CD4-positive, alpha-beta T cell (primary cell): ENCODE data around the gene COLQ. TPM values are rescaled to one million over a fixed set of nuclear protein-coding genes. Genes with fewer than 3 reads are reported as not detected.

ENCODE experiments used
- ATAC-seq: fragments of 200-7000 bp; cut with Tn5 transposase; one replicate; pipeline ENCODE4 v1.10.0; 2022; ENCODE audit warnings: mild to moderate bottlenecking; ENCODE audit not compliant: poor library complexity
- CTCF ChIA-PET: fragments of 350-600 bp; sonication (Branson Sonifier 250); formaldehyde crosslinking; loops from one replicate; lab custom pipeline; 2021; ENCODE audit warnings: antibody characterized with exemption, inconsistent platforms; lab: Charles Lee
- POLR2A ChIA-PET: fragments of 350-600 bp; sonication (Branson Sonifier 250); formaldehyde crosslinking; loops from one replicate; lab custom pipeline; 2021; ENCODE audit warnings: antibody characterized with exemption, inconsistent platforms; lab: Charles Lee
- DNase-seq, 14 experiments: peaks; one replicate each; pipeline ENCODE4 v3.0.0-alpha.2; 2013 to 2020; ENCODE audit warnings: mixed read lengths in 2 of 14
- H3K27ac ChIP-seq, 2 donors: one replicate each; pipeline versions ENCODE4 v1.5.1 to v1.7.0; 2013; ENCODE audit warnings: low read length in 2 of 2, low read depth in 1 of 2, mild to moderate bottlenecking in 1 of 2
- H3K27me3 ChIP-seq, 2 experiments: 1 replicate in 1 of 2; 2 replicates in 1 of 2; pipeline versions ENCODE4 v1.6.1 to v1.7.0; 2013; ENCODE audit warnings: low read length in 2 of 2, control low read depth in 1 of 2, mild to moderate bottlenecking in 1 of 2, moderate library complexity in 1 of 2; ENCODE audit not compliant: insufficient read depth in 2 of 2, control insufficient read depth in 1 of 2
- H3K36me3 ChIP-seq: one replicate; pipeline ENCODE4 v1.6.1; 2013; ENCODE audit warnings: low read length, control low read depth; ENCODE audit not compliant: insufficient read depth
- H3K4me1 ChIP-seq: one replicate; pipeline ENCODE4 v1.6.1; 2013; ENCODE audit warnings: low read length, control low read depth; ENCODE audit not compliant: insufficient read depth
- H3K4me3 ChIP-seq: one replicate; pipeline ENCODE4 v1.5.1; 2013; ENCODE audit warnings: mild to moderate bottlenecking, low read length, moderate library complexity
- H3K9me3 ChIP-seq, 2 experiments: 1 replicate in 1 of 2; 2 replicates in 1 of 2; pipeline versions ENCODE4 v1.6.1 to v1.7.0; 2013; ENCODE audit warnings: low read length in 2 of 2, mild to moderate bottlenecking in 2 of 2, control low read depth in 1 of 2, moderate library complexity in 1 of 2; ENCODE audit not compliant: control insufficient read depth in 1 of 2, insufficient read depth in 1 of 2
- H3K27ac Mint-ChIP-seq: one replicate; pipeline ENCODE4 v1.8.0; 2020; ENCODE audit warnings: mixed read lengths
- H3K27me3 Mint-ChIP-seq: one replicate; pipeline ENCODE4 v1.8.0; 2021; ENCODE audit warnings: mixed read lengths
- H3K36me3 Mint-ChIP-seq: one replicate; pipeline ENCODE4 v1.8.0; 2021; ENCODE audit warnings: low read depth, mixed read lengths
- H3K4me1 Mint-ChIP-seq: one replicate; pipeline ENCODE4 v1.8.0; 2021; ENCODE audit warnings: low read depth, mixed read lengths
- H3K4me3 Mint-ChIP-seq: one replicate; pipeline ENCODE4 v1.8.0; 2020; ENCODE audit warnings: mild to moderate bottlenecking, mixed read lengths
- H3K9me3 Mint-ChIP-seq: one replicate; pipeline ENCODE4 v1.8.0; 2020; ENCODE audit warnings: mixed read lengths
- intact Hi-C, 2 experiments: fragments of 100-400 bp; cut with DNase I in 1 of 2; cut with micrococcal nuclease in 1 of 2; formaldehyde crosslinking; loops; one replicate each; pipeline versions ENCODE4 v1.15.1 to v1.9.0; 2023 to 2025; cut with DNase I, micrococcal nuclease
- total RNA-seq, 174 experiments: library from RNA in 2 of 174; stranded (reverse) in 2 of 174; gene quantifications; one replicate each; pipeline ENCODE4 v1.2.3 and lab custom pipeline; 2021 to 2026
- TF ChIP-seq, protein P1 (sequence below): fragments of 200-600 bp; IDR thresholded peaks from one replicate; pipeline ENCODE4 v1.8.0; 2022; ENCODE audit warnings: antibody characterized with exemption, mild to moderate bottlenecking

The COLQ gene
- total RNA-seq, 2 experiments from 2014 or later, result 3.5 to 3.7 TPM

DNA sequence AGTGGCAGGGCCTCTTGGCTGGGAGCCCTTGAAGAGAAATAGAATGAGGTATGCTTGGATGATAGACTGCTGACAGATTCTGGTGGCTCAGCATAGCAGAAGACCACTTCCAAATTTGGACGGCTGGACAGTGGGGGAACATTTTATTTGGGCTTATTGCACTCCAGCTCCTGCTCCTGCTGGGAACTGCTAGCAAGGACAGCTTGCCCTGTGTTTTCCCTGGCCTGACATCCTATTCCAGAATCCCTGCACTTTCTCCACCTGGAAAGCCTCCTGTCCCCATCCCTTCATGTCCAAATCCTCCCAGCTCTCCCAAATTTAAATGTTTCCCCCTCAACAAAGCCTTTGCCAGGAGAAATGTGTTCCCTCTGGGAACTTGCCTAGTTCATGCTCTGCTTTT is 9.8 kb upstream of the COLQ start:
- H3K27ac Mint-ChIP-seq, result no peak overlapping the region
- ChIA-PET CTCF (no interaction called here), POLR2A (no interaction called here)
- DNase-seq (no peak), ATAC-seq (no peak)
- Histone ChIP-seq H3K36me3 (no peaks in the 10 kb centered on the region), H3K27me3 (no peaks in the 10 kb centered on the region), H3K27ac (no peak overlapping the region), H3K4me3 (no peak overlapping the region), H3K9me3 (no peaks in the 10 kb centered on the region), H3K4me1 (peaks cover 61% of the 10 kb centered on the region)
- H3K27me3 Mint-ChIP-seq, result no peaks in the 10 kb centered on the region
- TF ChIP-seq, protein P1, sequence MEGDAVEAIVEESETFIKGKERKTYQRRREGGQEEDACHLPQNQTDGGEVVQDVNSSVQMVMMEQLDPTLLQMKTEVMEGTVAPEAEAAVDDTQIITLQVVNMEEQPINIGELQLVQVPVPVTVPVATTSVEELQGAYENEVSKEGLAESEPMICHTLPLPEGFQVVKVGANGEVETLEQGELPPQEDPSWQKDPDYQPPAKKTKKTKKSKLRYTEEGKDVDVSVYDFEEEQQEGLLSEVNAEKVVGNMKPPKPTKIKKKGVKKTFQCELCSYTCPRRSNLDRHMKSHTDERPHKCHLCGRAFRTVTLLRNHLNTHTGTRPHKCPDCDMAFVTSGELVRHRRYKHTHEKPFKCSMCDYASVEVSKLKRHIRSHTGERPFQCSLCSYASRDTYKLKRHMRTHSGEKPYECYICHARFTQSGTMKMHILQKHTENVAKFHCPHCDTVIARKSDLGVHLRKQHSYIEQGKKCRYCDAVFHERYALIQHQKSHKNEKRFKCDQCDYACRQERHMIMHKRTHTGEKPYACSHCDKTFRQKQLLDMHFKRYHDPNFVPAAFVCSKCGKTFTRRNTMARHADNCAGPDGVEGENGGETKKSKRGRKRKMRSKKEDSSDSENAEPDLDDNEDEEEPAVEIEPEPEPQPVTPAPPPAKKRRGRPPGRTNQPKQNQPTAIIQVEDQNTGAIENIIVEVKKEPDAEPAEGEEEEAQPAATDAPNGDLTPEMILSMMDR, result no peak
- intact Hi-C loops, result no loop called here
- no peaks in the 10 kb centered on the region for H3K9me3 Mint-ChIP-seq
- peaks cover 46% of the 10 kb centered on the region for H3K4me1 Mint-ChIP-seq
- no peak overlapping the region for H3K4me3 Mint-ChIP-seq
- no peaks in the 10 kb centered on the region for H3K36me3 Mint-ChIP-seq

DNA sequence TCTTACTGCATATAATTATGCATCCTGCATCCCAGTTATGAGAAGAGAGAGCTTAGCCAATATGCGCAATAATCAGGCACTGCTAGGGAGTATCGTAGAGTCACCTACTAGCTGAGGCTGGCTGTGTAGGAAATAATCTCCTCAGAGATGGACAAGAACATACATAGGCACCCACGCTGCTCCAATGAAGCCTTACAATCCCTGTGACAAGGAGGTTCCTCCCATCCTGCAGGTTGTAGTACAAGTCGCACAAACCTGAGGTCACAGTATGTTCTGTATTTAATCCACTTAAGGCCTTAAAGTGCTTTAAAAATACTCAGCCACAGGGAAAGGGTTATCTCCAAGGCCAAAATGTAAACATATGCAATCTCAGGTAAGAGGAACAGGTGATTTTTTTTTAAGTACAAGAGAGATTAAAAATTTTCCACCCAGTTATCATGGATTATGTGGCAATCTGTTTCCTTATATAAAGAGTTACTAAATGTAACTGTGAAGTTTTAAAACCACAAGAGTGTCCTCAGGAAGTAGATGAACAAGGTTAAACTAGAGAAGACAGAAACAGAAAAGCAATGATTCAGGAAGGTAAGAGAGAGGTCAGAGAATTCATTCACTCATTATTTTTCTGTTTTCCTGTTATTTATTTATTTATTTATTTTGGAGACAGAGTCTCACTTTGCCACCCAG is 7.5 kb upstream of the COLQ start:
- peak overlapping the region in 1 of 2 donors; percentile 3 for H3K27ac ChIP-seq
- no peaks in the 10 kb centered on the region for H3K27me3 ChIP-seq
- no peak overlapping the region for H3K4me3 ChIP-seq
- ChIA-PET CTCF (no interaction called here), POLR2A (no interaction called here)
- DNase-seq (peak in 1 of 14 experiments; percentile 69), ATAC-seq (no peak)
- Mint-ChIP-seq H3K4me3 (peak overlapping the region; percentile 15), H3K27ac (peak overlapping the region; percentile 22), H3K9me3 (no peaks in the 10 kb centered on the region), H3K27me3 (no peaks in the 10 kb centered on the region), H3K36me3 (no peaks in the 10 kb centered on the region), H3K4me1 (peaks cover 31% of the 10 kb centered on the region)
- peaks cover 43% of the 10 kb centered on the region for H3K4me1 ChIP-seq
- no peaks in the 10 kb centered on the region for H3K36me3 ChIP-seq
- H3K9me3 ChIP-seq, result peaks cover 0 to 3% of the 10 kb centered on the region in 2 experiments
- intact Hi-C loops, result no loop called here
- TF ChIP-seq, protein P1, result no peak

DNA sequence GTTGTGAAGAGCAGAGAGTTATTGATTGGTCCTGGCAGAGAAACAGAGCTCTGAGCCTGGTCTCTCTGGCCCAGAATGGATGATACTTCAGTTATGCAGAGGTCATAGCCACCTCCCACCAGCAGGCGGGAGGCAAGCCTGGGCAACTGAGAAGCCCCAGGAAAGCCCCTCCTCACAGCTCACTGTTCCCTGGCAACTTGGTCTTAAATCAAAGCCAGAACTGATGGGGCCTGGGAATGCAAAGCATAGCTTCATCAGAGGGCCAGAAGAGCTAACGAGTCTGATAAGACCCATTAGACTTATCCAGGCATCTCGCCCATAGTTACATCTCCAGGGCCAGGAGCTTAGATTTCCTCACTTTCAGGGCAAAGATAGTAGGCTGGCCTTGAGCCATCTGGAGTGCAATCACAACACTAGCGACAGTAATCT is 5.5 kb upstream of the COLQ start:
- Mint-ChIP-seq H3K9me3 (no peaks in the 10 kb centered on the region), H3K27ac (no peak overlapping the region), H3K4me1 (peaks cover 25% of the 10 kb centered on the region), H3K27me3 (no peaks in the 10 kb centered on the region), H3K36me3 (no peaks in the 10 kb centered on the region), H3K4me3 (no peak overlapping the region)
- no peaks in the 10 kb centered on the region for H3K36me3 ChIP-seq
- ATAC-seq (no peak), DNase-seq (no peak)
- no peaks in the 10 kb centered on the region for H3K27me3 ChIP-seq
- H3K4me1 ChIP-seq, result peaks cover 43% of the 10 kb centered on the region
- POLR2A ChIA-PET, result no interaction called here
- H3K4me3 ChIP-seq, result no peak overlapping the region
- intact Hi-C loops, result no loop called here
- peaks cover 0 to 3% of the 10 kb centered on the region in 2 experiments for H3K9me3 ChIP-seq
- TF ChIP-seq, protein P1, result no peak
- H3K27ac ChIP-seq, result no peak overlapping the region
- CTCF ChIA-PET, result interaction anchor here (1.6 kb wide), 1 partner anchor 9 kb away, joined by 4 read pairs; no protein-coding TSS in a partner anchor
